WERI-Rb-1 (cell line): ENCODE data around the gene CLCNKA.

Experiments
- DNase-seq: peaks from one replicate; pipeline ENCODE4 v3.0.0-alpha.2; 2020
- H3K27ac ChIP-seq: fragments of 250-450 bp; sonication (Bioruptor Pico); 2 replicates; pipeline ENCODE4 v1.5.1; 2020; ENCODE audit warnings: mild to moderate bottlenecking, moderate library complexity
- H3K27me3 ChIP-seq: fragments of 250-450 bp; sonication (Bioruptor Pico); 2 replicates; pipeline ENCODE4 v1.5.1; 2021; ENCODE audit warnings: mild to moderate bottlenecking, low read depth, moderate library complexity; ENCODE audit not compliant: insufficient read depth, severe bottlenecking
- H3K36me3 ChIP-seq: fragments of 250-450 bp; sonication (Bioruptor Pico); 2 replicates; pipeline ENCODE4 v1.5.1; 2020; ENCODE audit warnings: mild to moderate bottlenecking, moderate library complexity
- H3K4me3 ChIP-seq: 2 replicates; pipeline ENCODE4 v1.5.1; 2011; ENCODE audit warnings: low read depth, mild to moderate bottlenecking, control low read depth, low read length
- H3K9me3 ChIP-seq: fragments of 250-450 bp; sonication (Bioruptor Pico); 2 replicates; pipeline ENCODE4 v1.5.1; 2021; ENCODE audit warnings: mild to moderate bottlenecking, moderate library complexity; ENCODE audit not compliant: severe bottlenecking
- CTCF ChIP-seq: IDR thresholded peaks from 2 replicates; pipeline ENCODE4 v1.5.1; 2011; ENCODE audit warnings: low read depth, mild to moderate bottlenecking, control low read depth, inconsistent platforms, low read length

Gene CLCNKA

GRCh38 chr1:16072616-16073484 lies 51.0 kb downstream of the CLCNKA start:
- Histone ChIP-seq H3K4me3 (peak overlapping the region; percentile 44), H3K27ac (no peak overlapping the region), H3K27me3 (no peaks in the 10 kb centered on the region), H3K9me3 (no peaks in the 10 kb centered on the region), H3K36me3 (no peaks in the 10 kb centered on the region)
- no peak for DNase-seq
- peak; percentile 2; the same call in 1 of the 2 replicates for TF ChIP-seq CTCF

DNA sequence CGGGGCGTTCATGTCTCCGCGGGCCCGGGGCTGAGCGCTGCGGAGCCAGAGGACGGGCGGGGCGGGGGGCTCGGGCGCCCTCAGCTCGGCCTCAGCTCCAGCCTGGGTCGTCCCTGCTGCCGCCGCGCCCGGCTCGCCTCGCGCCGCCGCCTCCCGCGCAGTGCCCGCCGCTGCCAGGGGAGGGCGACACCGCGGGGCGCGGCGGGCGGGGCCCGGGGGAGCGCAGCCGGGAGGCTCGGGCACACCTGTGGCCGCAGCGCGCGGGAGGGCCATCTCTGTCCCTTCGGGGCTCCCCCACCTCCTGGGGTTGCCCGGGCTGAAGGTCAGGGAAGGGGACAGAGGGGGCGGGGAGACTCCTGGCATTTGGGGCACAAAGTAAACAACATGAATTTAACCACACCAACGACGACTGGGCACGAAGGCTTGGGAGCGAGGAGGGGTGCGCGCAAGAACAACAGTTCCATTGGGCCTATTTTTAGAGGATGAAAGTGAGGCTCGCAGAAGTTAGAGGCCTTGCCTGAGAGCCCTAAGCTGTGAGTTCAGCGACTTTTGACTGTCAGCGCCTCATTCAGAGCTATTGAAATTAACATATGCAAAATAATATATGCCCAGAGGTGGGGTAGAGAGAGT lies 51.8 kb downstream of the CLCNKA start, which contains the start of gene FAM131C:
Gene FAM131C (minus strand): TSS at position 162 of the 630 bp plus-strand sequence. CDS start 209 bp downstream, outside the sequence.
- no peak within 1 kb of the TSS for H3K27ac ChIP-seq
- DNase-seq, result no peak
- peak; percentile 41 for TF ChIP-seq CTCF

DNA sequence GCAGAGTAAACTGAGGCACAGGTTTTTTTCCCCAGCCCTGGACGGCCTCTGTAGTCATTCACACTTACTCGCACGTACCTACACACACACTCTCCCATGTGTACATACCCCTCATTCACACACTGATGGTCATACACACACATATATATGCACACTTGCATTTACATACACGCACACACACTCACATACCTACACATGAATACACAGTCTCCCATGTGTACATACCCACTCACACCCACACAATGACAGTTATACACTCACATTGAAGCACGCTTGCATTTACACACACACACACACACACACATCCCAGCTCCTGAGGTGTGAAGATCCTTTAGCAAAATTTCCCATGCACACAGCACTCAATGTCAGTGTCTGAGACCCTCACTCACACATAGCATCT lies 52.4 kb downstream of the CLCNKA start:
- Histone ChIP-seq H3K9me3 (no peaks in the 10 kb centered on the region), H3K4me3 (no peak overlapping the region), H3K27ac (no peak overlapping the region), H3K36me3 (no peaks in the 10 kb centered on the region), H3K27me3 (no peaks in the 10 kb centered on the region)
- TF ChIP-seq CTCF, result no peak
- DNase-seq, result no peak

More for the DNA sequence above, 51.8 kb downstream of the CLCNKA start, which contains the start of gene FAM131C:
- Histone ChIP-seq H3K4me3 (peak within 1 kb of the TSS; percentile 44), H3K36me3 (no peaks in the 10 kb centered on the region), H3K27me3 (no peaks in the 10 kb centered on the region), H3K9me3 (no peaks in the 10 kb centered on the region)

GRCh38 chr1:16075337-16076030 lies 53.6 kb downstream of the CLCNKA start:
- no peak for TF ChIP-seq CTCF
- DNase-seq, result no peak
- Histone ChIP-seq H3K27ac (no peak overlapping the region), H3K9me3 (no peaks in the 10 kb centered on the region), H3K4me3 (no peak overlapping the region), H3K36me3 (no peaks in the 10 kb centered on the region), H3K27me3 (no peaks in the 10 kb centered on the region)

DNA sequence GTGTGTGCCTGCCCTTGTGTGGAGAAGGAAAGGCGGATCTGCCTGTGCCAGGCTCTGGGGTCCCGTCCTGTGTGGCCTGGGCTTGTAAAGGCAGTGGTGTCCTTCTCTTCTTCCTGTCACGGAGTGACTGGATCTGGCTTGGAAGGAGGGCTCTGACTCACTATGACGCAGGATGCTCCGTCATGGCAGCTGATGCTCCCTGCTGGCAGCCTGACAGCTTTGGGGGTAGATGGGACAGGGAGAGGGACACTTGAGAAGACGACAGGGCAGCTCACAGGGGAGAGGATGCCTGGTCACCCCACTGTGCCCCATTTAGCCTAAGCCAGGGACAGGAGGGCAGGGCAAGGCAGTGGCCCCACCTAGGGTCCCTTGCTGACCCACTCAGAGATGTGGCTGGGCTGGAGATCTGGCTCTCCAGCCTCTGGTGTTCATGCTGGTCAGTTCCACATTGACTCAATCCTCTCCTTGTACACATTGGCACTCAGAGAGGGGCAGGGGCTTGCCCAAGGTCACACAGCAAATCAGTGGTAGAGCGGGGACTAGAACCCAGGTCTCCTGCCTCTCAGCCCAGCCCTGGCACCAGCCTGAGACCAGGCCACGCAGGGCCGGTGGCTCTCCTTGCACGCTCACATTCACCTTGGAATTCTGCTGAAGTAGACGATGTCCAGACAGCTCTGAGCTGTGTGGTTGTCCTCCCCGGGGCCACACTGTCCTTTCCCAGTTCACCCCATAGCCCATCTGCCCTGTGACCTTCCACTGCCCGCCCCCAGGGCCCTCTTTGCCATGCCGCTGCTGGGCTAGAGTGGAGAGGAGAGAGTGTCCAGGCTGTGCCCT lies 54.4 kb downstream of the CLCNKA start:
- no peak for TF ChIP-seq CTCF
- Histone ChIP-seq H3K36me3 (no peaks in the 10 kb centered on the region), H3K27me3 (no peaks in the 10 kb centered on the region), H3K9me3 (no peaks in the 10 kb centered on the region), H3K4me3 (no peak overlapping the region), H3K27ac (no peak overlapping the region)
- no peak for DNase-seq
